ENCODE results near the gene THADA.

THADA gene

DNA sequence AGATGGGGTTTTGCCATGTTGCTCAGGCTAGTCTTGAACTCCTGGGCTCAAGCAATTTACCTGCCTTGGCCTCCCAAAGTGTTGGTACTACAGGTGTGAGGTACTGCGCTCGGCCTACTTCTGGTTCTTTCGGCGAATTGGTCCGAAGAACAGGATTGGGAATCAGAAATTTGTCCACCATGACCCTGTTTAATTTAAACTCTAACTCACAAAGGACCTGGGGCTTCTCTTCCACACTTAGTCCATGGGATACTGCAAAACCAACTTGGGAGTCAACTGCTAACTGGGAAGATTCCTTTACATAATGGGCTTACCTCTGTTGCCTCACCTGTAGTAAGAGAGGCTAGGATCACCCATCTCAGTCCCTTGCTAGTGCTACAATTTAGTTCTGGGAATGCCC is 289.6 kb downstream of the THADA start:
- TF ChIP-seq, protein P1, sequence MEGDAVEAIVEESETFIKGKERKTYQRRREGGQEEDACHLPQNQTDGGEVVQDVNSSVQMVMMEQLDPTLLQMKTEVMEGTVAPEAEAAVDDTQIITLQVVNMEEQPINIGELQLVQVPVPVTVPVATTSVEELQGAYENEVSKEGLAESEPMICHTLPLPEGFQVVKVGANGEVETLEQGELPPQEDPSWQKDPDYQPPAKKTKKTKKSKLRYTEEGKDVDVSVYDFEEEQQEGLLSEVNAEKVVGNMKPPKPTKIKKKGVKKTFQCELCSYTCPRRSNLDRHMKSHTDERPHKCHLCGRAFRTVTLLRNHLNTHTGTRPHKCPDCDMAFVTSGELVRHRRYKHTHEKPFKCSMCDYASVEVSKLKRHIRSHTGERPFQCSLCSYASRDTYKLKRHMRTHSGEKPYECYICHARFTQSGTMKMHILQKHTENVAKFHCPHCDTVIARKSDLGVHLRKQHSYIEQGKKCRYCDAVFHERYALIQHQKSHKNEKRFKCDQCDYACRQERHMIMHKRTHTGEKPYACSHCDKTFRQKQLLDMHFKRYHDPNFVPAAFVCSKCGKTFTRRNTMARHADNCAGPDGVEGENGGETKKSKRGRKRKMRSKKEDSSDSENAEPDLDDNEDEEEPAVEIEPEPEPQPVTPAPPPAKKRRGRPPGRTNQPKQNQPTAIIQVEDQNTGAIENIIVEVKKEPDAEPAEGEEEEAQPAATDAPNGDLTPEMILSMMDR (IDR thresholded peaks at IDR 0.05; ENCODE audit: insufficient read depth, missing control alignments), result no peak
- no peak for DNase-seq (ENCODE audit: insufficient read length, low spot score)
- FAIRE-seq, result no peak

DNA sequence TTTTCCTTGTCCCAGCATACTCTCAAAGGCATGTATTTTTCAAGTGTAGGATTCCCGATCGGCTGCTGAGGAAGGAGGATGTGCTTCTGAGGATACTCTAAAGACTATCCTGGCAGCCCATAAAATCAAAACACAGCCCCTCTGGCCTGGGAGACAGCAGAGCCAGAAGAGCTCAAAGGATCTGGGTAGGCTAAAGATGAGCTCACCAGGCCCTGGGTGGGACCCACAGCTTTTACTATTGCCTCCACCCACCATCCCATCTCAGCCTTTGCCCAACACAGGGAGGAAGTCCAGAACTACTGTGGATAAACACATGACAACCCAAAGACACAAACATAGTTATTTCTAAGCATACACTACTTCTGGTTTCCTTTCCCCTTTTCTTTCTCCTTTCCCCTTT is 290.3 kb downstream of the THADA start:
- no peak for FAIRE-seq
- no peak for DNase-seq (ENCODE audit: insufficient read length, low spot score)
- TF ChIP-seq, protein P1 (IDR thresholded peaks at IDR 0.05; ENCODE audit: insufficient read depth, missing control alignments), result no peak

DNA sequence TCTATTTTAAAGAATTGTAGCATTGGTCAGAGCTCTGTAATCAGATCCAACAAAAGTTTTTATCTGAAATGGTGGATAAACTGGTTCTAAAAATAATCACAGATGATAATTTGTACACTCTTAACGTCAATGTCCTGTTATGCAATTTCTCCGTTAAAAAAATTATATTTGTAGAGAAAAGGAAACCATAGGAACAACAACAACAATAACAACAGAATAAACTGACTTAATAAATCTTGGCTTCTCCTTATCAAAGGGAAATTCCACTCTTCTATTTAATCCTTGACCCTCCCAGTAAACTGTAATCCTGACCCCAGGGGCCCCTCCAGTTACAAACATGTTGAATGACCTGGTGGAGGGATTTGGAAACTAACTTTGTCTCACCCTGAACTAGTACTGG is 290.8 kb downstream of the THADA start:
- DNase-seq (ENCODE audit: insufficient read length, low spot score) (no peak), FAIRE-seq (no peak)
- TF ChIP-seq, protein P1 (IDR thresholded peaks at IDR 0.05; ENCODE audit: insufficient read depth, missing control alignments), result no peak

DNA sequence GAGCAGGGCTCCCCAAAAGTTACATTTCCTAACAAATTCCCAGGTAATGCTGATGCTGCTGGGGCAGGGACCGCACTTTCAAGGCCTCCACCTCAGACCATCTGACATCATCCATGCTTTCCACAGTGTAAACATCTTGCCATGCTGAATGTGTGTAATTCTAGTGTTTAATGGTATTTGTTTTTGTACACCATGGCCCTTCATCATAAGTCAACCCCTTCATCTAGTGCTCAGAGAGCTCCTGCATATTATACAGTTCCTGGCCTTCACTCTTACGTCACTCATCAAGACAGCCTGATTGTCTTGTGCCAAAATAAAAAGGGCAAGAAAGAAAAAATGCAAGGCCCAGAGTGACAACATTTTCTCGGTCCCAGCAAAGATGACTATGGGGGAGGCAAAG is 291.9 kb downstream of the THADA start:
- TF ChIP-seq, protein P1 (IDR thresholded peaks at IDR 0.05; ENCODE audit: insufficient read depth, missing control alignments), result no peak
- DNase-seq (ENCODE audit: insufficient read length, low spot score), result no peak
- FAIRE-seq, result no peak

DNA sequence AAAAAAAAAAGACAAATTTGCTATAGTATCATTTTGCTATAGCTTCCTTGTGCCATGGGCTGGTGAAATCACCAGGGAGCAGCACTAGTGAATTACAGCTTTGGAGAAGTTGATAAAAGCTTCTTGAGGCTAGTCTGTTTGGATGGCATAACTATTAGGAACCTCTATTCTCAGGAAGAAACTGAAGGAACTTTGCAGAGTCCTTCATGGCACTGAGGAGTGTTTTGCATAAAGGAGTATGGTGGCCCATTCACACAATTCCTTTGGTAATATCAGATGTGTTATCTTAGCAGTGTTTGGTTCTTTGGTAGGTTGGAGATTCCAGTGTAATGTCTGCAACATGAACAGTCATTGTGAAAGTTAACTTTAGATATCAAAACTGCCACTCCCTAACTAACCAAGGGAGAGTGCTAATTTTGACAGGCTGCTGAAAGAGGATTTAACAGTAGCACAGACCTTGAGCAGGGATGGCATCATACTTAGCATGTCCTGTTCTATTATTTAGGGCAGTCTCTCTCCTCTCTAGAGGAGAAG is 292.8 kb downstream of the THADA start:
- FAIRE-seq (no peak), DNase-seq (ENCODE audit: insufficient read length, low spot score) (no peak)
- TF ChIP-seq, protein P1 (IDR thresholded peaks at IDR 0.05; ENCODE audit: insufficient read depth, missing control alignments), result no peak

DNA sequence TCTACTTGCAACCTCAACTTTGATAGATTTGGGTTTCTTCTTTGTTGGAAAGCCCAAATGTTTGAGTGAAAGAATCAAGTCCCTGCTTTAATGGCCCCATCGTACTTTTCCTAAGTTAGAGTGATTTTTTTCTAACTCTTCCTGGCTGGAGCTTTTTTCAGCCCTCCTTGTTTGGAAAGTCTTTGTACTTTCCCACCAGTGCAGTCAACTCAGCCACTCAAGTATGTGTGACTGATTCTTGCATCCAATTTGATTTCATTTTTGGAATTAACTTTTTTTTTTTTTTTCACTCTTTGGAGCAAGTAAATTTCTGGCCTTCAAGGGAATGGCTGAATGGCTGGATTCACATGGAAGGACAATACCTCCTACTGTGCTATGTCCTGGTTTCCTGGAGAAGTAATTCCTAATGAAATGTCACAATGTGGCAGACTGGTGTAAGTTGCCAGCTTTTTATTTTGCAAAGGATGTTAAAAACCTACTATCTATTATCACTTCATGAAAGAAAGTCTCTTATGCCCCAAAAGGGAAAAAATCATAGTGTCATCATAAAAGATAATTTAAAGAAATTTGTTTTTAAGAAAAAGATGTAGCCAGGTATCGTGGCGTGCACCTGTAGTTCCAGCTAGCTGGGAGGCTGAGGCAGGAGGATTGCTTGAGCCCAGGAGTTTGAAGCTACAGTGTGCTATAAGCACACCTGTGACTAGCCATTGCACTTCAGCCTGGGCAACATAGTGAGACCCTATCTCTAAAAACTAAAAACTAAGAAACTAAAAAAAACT is 293.5 kb downstream of the THADA start:
- TF ChIP-seq, protein P1 (IDR thresholded peaks at IDR 0.05; ENCODE audit: insufficient read depth, missing control alignments), result no peak
- FAIRE-seq (no peak), DNase-seq (ENCODE audit: insufficient read length, low spot score) (no peak)

Data from D721Med (cell line).